DMS153 (cell line): Measurements from ENCODE around the gene PHACTR2.
"Not testable (repeated sequence)": the region's sequence is repeated elsewhere in the genome, so short reads cannot be mapped to it uniquely, and the experiment has no call there.

ENCODE experiments used
- DNase-seq: peaks from one replicate; lab custom pipeline; 2025; lab: John Stamatoyannopoulos, UW

The PHACTR2 gene

GRCh38 chr6:143677891-143678791 is at the start of gene PHACTR2:
PHACTR2 (plus strand) TSS chr6:143677965; CDS start chr6:143678164, 199 bp downstream.
- peak; percentile 3 for DNase-seq

GRCh38 chr6:143629104-143630080 is 48.4 kb upstream of the PHACTR2 start:
- no peak for DNase-seq

GRCh38 chr6:143631196-143631595 is 46.6 kb upstream of the PHACTR2 start:
- DNase-seq, result not testable (repeated sequence)

GRCh38 chr6:143632894-143633293 is 44.9 kb upstream of the PHACTR2 start:
- no peak for DNase-seq

- DNase-seq, result no peak
These were observed 43.3 kb upstream of the PHACTR2 start for GRCh38 chr6:143634486-143634885.

GRCh38 chr6:143637691-143638090 is 40.1 kb upstream of the PHACTR2 start:
- no peak for DNase-seq

- no peak for DNase-seq
These were observed 35.4 kb upstream of the PHACTR2 start for GRCh38 chr6:143642403-143642802.

- no peak for DNase-seq
These were observed 30.6 kb upstream of the PHACTR2 start for GRCh38 chr6:143647191-143647590.

- no peak for DNase-seq
These were observed 30.0 kb upstream of the PHACTR2 start for GRCh38 chr6:143647732-143648131.

GRCh38 chr6:143649319-143649718 is 28.4 kb upstream of the PHACTR2 start:
- not testable (repeated sequence) for DNase-seq

GRCh38 chr6:143651328-143651727 is 26.4 kb upstream of the PHACTR2 start:
- not testable (repeated sequence) for DNase-seq

GRCh38 chr6:143652841-143653331 is 24.9 kb upstream of the PHACTR2 start:
- DNase-seq, result no peak

GRCh38 chr6:143655541-143655940 is 22.2 kb upstream of the PHACTR2 start:
- no peak for DNase-seq

- DNase-seq, result no peak
These were observed 21.7 kb upstream of the PHACTR2 start for GRCh38 chr6:143656026-143656425.

- no peak for DNase-seq
These were observed 20.0 kb upstream of the PHACTR2 start for GRCh38 chr6:143657809-143658208.

GRCh38 chr6:143660170-143660569 is 17.6 kb upstream of the PHACTR2 start:
- DNase-seq, result not testable (repeated sequence)

- DNase-seq, result no peak
These were observed 13.6 kb upstream of the PHACTR2 start for GRCh38 chr6:143664171-143664570.

- DNase-seq, result not testable (repeated sequence)
These were observed 11.8 kb upstream of the PHACTR2 start for GRCh38 chr6:143666007-143666406.

GRCh38 chr6:143669483-143669882 is 8.3 kb upstream of the PHACTR2 start:
- DNase-seq, result not testable (repeated sequence)

- DNase-seq, result no peak
These were observed 4.1 kb upstream of the PHACTR2 start for GRCh38 chr6:143673669-143674068.

- no peak for DNase-seq
These were observed 3.0 kb upstream of the PHACTR2 start for GRCh38 chr6:143674483-143675381.
